Body of pancreas (tissue), 4 donors: ENCODE results near the gene PCBP3. TPM values are rescaled to one million over a fixed set of nuclear protein-coding genes. Genes with fewer than 3 reads are reported as not detected.

Experiments used
- ATAC-seq: fragments of 150-250 bp; one replicate; pipeline ENCODE4 v1.9.1; 2016
- DNase-seq, 4 donors: peaks; one replicate each; pipeline ENCODE4 v3.0.0-alpha.2; 2019
- H3K27ac ChIP-seq, 4 donors: fragments of 200-600 bp; sonication (generic); 1 replicate in 3 of 4; 2 replicates in 1 of 4; pipeline versions ENCODE4 v1.5.1 to v1.6.1; 2016 to 2019; ENCODE audit warnings: mild to moderate bottlenecking in 1 of 4, mixed read lengths in 1 of 4, moderate library complexity in 1 of 4
- H3K27me3 ChIP-seq, 2 donors: fragments of 200-600 bp; sonication (generic); one replicate each; pipeline ENCODE4 v1.6.0; 2016; ENCODE audit warnings: mild to moderate bottlenecking in 1 of 2
- H3K36me3 ChIP-seq, 2 donors: fragments of 200-600 bp; sonication (generic); replicated peaks in 1 of 2; 2 replicates each; pipeline ENCODE4 v1.5.1; 2016; ENCODE audit warnings: low read depth in 2 of 2; ENCODE audit not compliant: insufficient read depth in 1 of 2
- H3K4me1 ChIP-seq: fragments of 200-600 bp; sonication (generic); one replicate; pipeline ENCODE4 v1.6.0; 2016
- H3K4me3 ChIP-seq, 2 donors: fragments of 200-600 bp; sonication (generic); 1 replicate in 1 of 2; 2 replicates in 1 of 2; pipeline ENCODE4 v1.5.1; 2016 to 2019
- H3K9me3 ChIP-seq, 3 donors: fragments of 200-600 bp; sonication (generic); 1 replicate in 2 of 3; 2 replicates in 1 of 3; pipeline ENCODE4 v1.5.1; 2016
- POLR2A ChIP-seq, 3 donors: fragments of 450-650 bp; IDR thresholded peaks; one replicate each; pipeline ENCODE4 v1.6.1; 2016; ENCODE audit warnings: antibody characterized with exemption in 3 of 3, mild to moderate bottlenecking in 2 of 3
- WGBS, 2 donors: methylation state at CpG; one replicate each; pipeline ENCODE4 v1.1.5; 2017; 5-methylcytosine and 5-hydroxymethylcytosine counted together
- intact Hi-C: fragments of 100-400 bp; cut with DNase I; formaldehyde crosslinking; loops from one replicate; pipeline ENCODE4 v1.15.1; 2023
- total RNA-seq, 2 donors: library from RNA; depleted of rRNA; stranded (reverse); fragments of >200 nt; gene quantifications; one replicate each; pipeline ENCODE4 v1.1.0, GENCODE V29; 2016
- TF ChIP-seq, protein P1 (sequence below), 7 experiments: fragments of 450-650 bp in 4 of 7; fragments of 200-600 bp in 3 of 7; sonication (generic) in 3 of 7; IDR thresholded peaks; one replicate each; pipeline ENCODE4 v1.5.1; 2016 to 2019; ENCODE audit warnings: antibody characterized with exemption in 7 of 7

Gene PCBP3
- total RNA-seq, 2 donors from 2014 or later, result 1.3 to 4.6 TPM

- Histone ChIP-seq H3K4me1 (no peaks in the 10 kb centered on the region), H3K36me3 (no peaks in the 10 kb centered on the region), H3K4me3 (no peak overlapping the region), H3K9me3 (no peaks in the 10 kb centered on the region), H3K27me3 (no peaks in the 10 kb centered on the region), H3K27ac (no peak overlapping the region)
- ATAC-seq (no peak), DNase-seq (no peak)
- TF ChIP-seq, protein P1, sequence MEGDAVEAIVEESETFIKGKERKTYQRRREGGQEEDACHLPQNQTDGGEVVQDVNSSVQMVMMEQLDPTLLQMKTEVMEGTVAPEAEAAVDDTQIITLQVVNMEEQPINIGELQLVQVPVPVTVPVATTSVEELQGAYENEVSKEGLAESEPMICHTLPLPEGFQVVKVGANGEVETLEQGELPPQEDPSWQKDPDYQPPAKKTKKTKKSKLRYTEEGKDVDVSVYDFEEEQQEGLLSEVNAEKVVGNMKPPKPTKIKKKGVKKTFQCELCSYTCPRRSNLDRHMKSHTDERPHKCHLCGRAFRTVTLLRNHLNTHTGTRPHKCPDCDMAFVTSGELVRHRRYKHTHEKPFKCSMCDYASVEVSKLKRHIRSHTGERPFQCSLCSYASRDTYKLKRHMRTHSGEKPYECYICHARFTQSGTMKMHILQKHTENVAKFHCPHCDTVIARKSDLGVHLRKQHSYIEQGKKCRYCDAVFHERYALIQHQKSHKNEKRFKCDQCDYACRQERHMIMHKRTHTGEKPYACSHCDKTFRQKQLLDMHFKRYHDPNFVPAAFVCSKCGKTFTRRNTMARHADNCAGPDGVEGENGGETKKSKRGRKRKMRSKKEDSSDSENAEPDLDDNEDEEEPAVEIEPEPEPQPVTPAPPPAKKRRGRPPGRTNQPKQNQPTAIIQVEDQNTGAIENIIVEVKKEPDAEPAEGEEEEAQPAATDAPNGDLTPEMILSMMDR (IDR thresholded peaks at IDR 0.05), result no peak
- TF ChIP-seq POLR2A (IDR thresholded peaks at IDR 0.05), result no peak
- intact Hi-C loops, result no loop called here
- WGBS, 2 donors, result 75% methylated on average over 8 to 15 of the region's 16 CpGs
Observed at GRCh38 chr21:45788198-45788597, 144.7 kb downstream of the PCBP3 start.

DNA sequence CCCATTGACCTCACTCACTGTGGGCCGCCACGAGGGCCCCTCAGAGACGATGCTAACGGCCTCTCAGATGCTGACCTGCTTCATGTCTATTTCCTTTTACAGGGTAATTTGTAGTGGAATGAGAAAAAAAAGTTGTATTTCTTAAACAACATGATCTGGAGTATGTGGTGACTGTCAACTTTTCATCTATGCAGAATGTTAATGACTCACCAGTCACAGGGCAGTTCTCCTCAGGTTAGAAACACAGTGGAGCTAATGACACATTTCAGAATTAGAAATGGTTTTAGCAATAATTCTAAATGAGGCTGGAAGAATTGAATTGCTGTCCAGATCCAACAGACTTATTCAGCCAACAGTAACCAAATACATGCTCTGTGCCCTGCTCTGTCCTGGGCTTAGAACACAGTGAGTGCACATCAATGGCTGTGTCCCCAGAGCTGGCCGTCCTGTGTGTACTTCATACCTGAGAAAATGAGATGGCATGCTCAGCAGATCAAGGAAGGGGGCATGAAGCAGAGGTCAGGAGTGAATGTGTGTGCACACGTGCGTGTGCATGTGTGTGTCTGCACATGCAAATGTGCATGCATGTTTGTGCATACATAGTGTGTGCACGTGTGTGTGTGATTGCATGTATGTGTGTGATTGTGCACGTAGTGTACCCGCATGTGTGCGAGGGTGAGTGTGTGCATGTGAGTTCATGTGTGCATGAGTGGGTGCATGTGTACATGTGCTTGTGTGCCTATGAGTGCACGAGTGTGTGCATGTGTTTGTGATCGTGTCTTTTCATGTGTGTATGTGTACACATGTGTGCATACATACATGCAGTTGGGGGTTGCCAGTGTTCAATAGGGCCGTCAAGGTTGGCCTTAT, 145.3 kb downstream of the PCBP3 start:
- WGBS, 2 donors, result 82 to 83% methylated on average over 13 to 14 of the region's 14 CpGs
- H3K9me3 ChIP-seq, result no peaks in the 10 kb centered on the region
- intact Hi-C loops, result no loop called here
- ATAC-seq, result no peak
- TF ChIP-seq POLR2A (IDR thresholded peaks at IDR 0.05), result no peak
- TF ChIP-seq, protein P1 (IDR thresholded peaks at IDR 0.05), result no peak
- no peak for DNase-seq
- H3K36me3 ChIP-seq, result no peaks in the 10 kb centered on the region
- H3K4me1 ChIP-seq, result no peaks in the 10 kb centered on the region
- H3K4me3 ChIP-seq, result no peak overlapping the region
- no peak overlapping the region for H3K27ac ChIP-seq
- no peaks in the 10 kb centered on the region for H3K27me3 ChIP-seq

DNA sequence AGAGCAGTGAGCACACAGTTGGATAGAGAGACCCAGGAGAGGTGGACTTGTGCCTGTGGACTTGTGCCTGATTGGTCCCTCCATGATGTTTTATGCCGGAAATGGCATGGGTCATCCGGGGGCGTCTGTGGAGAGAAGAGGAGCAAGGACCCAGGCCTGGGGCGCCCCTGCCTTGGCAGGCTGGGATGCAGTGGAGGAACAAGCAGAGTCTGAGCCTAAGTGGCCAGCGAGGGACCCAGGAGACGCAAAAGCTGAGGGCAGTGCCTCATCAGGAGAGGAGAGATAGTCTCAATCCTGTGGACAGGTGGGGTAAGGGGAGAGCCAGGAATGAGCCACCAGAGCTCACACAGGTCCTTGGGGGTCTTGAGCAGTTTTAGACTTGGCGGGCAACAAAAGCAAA, 146.9 kb downstream of the PCBP3 start:
- ATAC-seq, result no peak
- no peak for DNase-seq
- H3K36me3 ChIP-seq, result no peaks in the 10 kb centered on the region
- H3K4me3 ChIP-seq, result no peak overlapping the region
- no peaks in the 10 kb centered on the region for H3K4me1 ChIP-seq
- no peaks in the 10 kb centered on the region for H3K27me3 ChIP-seq
- WGBS, 2 donors, result 85 to 93% methylated on average over 7 of the region's 7 CpGs
- no peak for TF ChIP-seq POLR2A (IDR thresholded peaks at IDR 0.05)
- TF ChIP-seq, protein P1 (IDR thresholded peaks at IDR 0.05), result no peak
- intact Hi-C loops, result no loop called here
- no peaks in the 10 kb centered on the region for H3K9me3 ChIP-seq
- no peak overlapping the region for H3K27ac ChIP-seq

- H3K27me3 ChIP-seq, result no peaks in the 10 kb centered on the region
- H3K27ac ChIP-seq, result no peak overlapping the region
- TF ChIP-seq, protein P1 (IDR thresholded peaks at IDR 0.05), result no peak
- TF ChIP-seq POLR2A (IDR thresholded peaks at IDR 0.05), result no peak
- no peak overlapping the region for H3K4me3 ChIP-seq
- intact Hi-C loops, result no loop called here
- no peaks in the 10 kb centered on the region for H3K36me3 ChIP-seq
- no peaks in the 10 kb centered on the region for H3K9me3 ChIP-seq
- ATAC-seq (no peak), DNase-seq (no peak)
- 77 to 82% methylated on average over 18 to 19 of the region's 19 CpGs for WGBS, 2 donors
- no peaks in the 10 kb centered on the region for H3K4me1 ChIP-seq
Observed at GRCh38 chr21:45791562-45792418, 148.3 kb downstream of the PCBP3 start.
